Tibial nerve (tissue), 4 donors: ENCODE measurements around the gene MRGPRE.

Experiments
- CTCF ChIP-seq, 5 experiments: fragments of 200-600 bp in 3 of 5; fragments of 450-650 bp in 2 of 5; sonication (generic) in 3 of 5; IDR thresholded peaks; one replicate each; pipeline ENCODE4 v1.5.1; 2016 to 2019; ENCODE audit warnings: antibody characterized with exemption in 5 of 5, mild to moderate bottlenecking in 3 of 5, moderate library complexity in 2 of 5
- EP300 ChIP-seq, 2 donors: sonication (generic); formaldehyde crosslinking; IDR thresholded peaks; one replicate each; pipeline ENCODE4 v1.6.1; 2017; ENCODE audit warnings: antibody characterized with exemption in 2 of 2, mild to moderate bottlenecking in 1 of 2
- POLR2A ChIP-seq, 2 donors: fragments of 450-650 bp; IDR thresholded peaks; one replicate each; pipeline ENCODE4 v1.6.1; 2017; ENCODE audit warnings: antibody characterized with exemption in 2 of 2, mild to moderate bottlenecking in 2 of 2, moderate library complexity in 2 of 2

- TF ChIP-seq CTCF (IDR thresholded peaks at IDR 0.05): no peak
- TF ChIP-seq POLR2A (IDR thresholded peaks at IDR 0.05): no peak
- TF ChIP-seq EP300 (IDR thresholded peaks at IDR 0.05): no peak
Observed at GRCh38 chr11:3181725-3182461, 50.3 kb downstream of the MRGPRE start.
